H9 (cell line): ENCODE results near the gene PRKAG2. TPM values are rescaled to one million over a fixed set of nuclear protein-coding genes. Genes with fewer than 3 reads are reported as not detected.

Experiments
- DNase-seq: peaks from one replicate; pipeline ENCODE4 v3.0.0-alpha.2; 2017
- H2AFZ ChIP-seq: one replicate; pipeline ENCODE4 v1.6.1; 2013; ENCODE audit warnings: mild to moderate bottlenecking, low read length, control low read depth, moderate library complexity
- H2AK5ac ChIP-seq: 2 replicates; pipeline ENCODE4 v1.6.1; 2013; ENCODE audit warnings: low read length, control low read depth, mixed read lengths; ENCODE audit not compliant: insufficient read length
- H2BK120ac ChIP-seq: one replicate; pipeline ENCODE4 v1.6.1; 2013; ENCODE audit warnings: low read depth, mild to moderate bottlenecking, low read length, control low read depth, inconsistent platforms; ENCODE audit not compliant: poor library complexity, severe bottlenecking
- H2BK12ac ChIP-seq: 2 replicates; pipeline ENCODE4 v1.6.1; 2013; ENCODE audit warnings: low read length, control low read depth, mixed read lengths, low read depth; ENCODE audit not compliant: insufficient read length
- H2BK15ac ChIP-seq: 2 replicates; pipeline ENCODE4 v1.6.1; 2013; ENCODE audit warnings: low read depth, low read length, control low read depth
- H2BK20ac ChIP-seq: one replicate; pipeline ENCODE4 v1.6.1; 2013; ENCODE audit warnings: low read depth, mild to moderate bottlenecking, low read length, control low read depth, inconsistent platforms; ENCODE audit not compliant: poor library complexity, severe bottlenecking
- H2BK5ac ChIP-seq: 2 replicates; pipeline ENCODE4 v1.6.1; 2013; ENCODE audit warnings: low read length, control low read depth, mixed read lengths; ENCODE audit not compliant: insufficient read length
- H3K14ac ChIP-seq: 2 replicates; pipeline ENCODE4 v1.6.1; 2013; ENCODE audit warnings: low read length, control low read depth; ENCODE audit not compliant: insufficient read depth
- H3K18ac ChIP-seq: 2 replicates; pipeline ENCODE4 v1.6.1; 2013; ENCODE audit warnings: low read depth, mild to moderate bottlenecking, mixed read lengths, low read length, control low read depth; ENCODE audit not compliant: insufficient read length
- H3K23ac ChIP-seq: 2 replicates; pipeline ENCODE4 v1.6.1; 2013; ENCODE audit warnings: low read length, control low read depth, mixed read lengths, low read depth; ENCODE audit not compliant: insufficient read length
- H3K23me2 ChIP-seq: 2 replicates; pipeline ENCODE4 v1.6.1; 2013; ENCODE audit warnings: low read depth, mild to moderate bottlenecking, mixed read lengths, low read length, control low read depth; ENCODE audit not compliant: insufficient read length, poor library complexity, severe bottlenecking
- H3K27ac ChIP-seq: 2 replicates; pipeline ENCODE4 v1.5.1; 2013; ENCODE audit warnings: low read length, control low read depth, mixed read lengths, low read depth; ENCODE audit not compliant: insufficient read length
- H3K27me3 ChIP-seq: 2 replicates; pipeline ENCODE4 v1.6.1; 2013; ENCODE audit warnings: low read length, control low read depth, inconsistent platforms; ENCODE audit not compliant: insufficient read depth
- H3K4ac ChIP-seq: 2 replicates; pipeline ENCODE4 v1.6.1; 2013; ENCODE audit warnings: low read depth, mild to moderate bottlenecking, control low read depth, inconsistent platforms, low read length, moderate library complexity
- H3K4me1 ChIP-seq: 2 replicates; pipeline ENCODE4 v1.6.1; 2013; ENCODE audit warnings: low read length, control low read depth, inconsistent platforms; ENCODE audit not compliant: insufficient read depth
- H3K4me2 ChIP-seq: 2 replicates; pipeline ENCODE4 v1.6.1; 2013; ENCODE audit warnings: low read length, control low read depth, mixed read lengths; ENCODE audit not compliant: insufficient read length, insufficient read depth
- H3K56ac ChIP-seq: 2 replicates; pipeline ENCODE4 v1.6.1; 2013; ENCODE audit warnings: low read depth, mild to moderate bottlenecking, mixed read lengths, low read length, control low read depth; ENCODE audit not compliant: insufficient read length
- H3K79me1 ChIP-seq: 2 replicates; pipeline ENCODE4 v1.6.1; 2013; ENCODE audit warnings: low read depth, mild to moderate bottlenecking, moderate library complexity, low read length, control low read depth, inconsistent platforms; ENCODE audit not compliant: insufficient read depth, poor library complexity, severe bottlenecking
- H3K79me2 ChIP-seq: 2 replicates; pipeline ENCODE4 v1.6.1; 2013; ENCODE audit warnings: low read length, control low read depth, inconsistent platforms; ENCODE audit not compliant: insufficient read depth
- H3K9ac ChIP-seq: 2 replicates; pipeline ENCODE4 v1.6.1; 2013; ENCODE audit warnings: low read length, control low read depth, mixed read lengths; ENCODE audit not compliant: insufficient read length; ENCODE audit errors: extremely low read depth
- H3K9me3 ChIP-seq: one replicate; pipeline ENCODE4 v1.6.1; 2013; ENCODE audit warnings: low read depth, low read length, inconsistent platforms; ENCODE audit not compliant: control insufficient read depth
- H3T11ph ChIP-seq: one replicate; pipeline ENCODE4 v1.6.1; 2013; ENCODE audit warnings: mild to moderate bottlenecking, low read length, control low read depth, inconsistent platforms
- H4K20me1 ChIP-seq: one replicate; pipeline ENCODE4 v1.6.1; 2013; ENCODE audit not compliant: control insufficient read depth, insufficient read length, insufficient read depth
- H4K5ac ChIP-seq: 2 replicates; pipeline ENCODE4 v1.6.1; 2013; ENCODE audit warnings: low read depth, mild to moderate bottlenecking, mixed read lengths, low read length, control low read depth; ENCODE audit not compliant: insufficient read length
- H4K8ac ChIP-seq: replicated peaks from 2 replicates; pipeline ENCODE4 v1.6.1; 2013; ENCODE audit warnings: low read length, control low read depth, mixed read lengths, low read depth; ENCODE audit not compliant: insufficient read length
- H4K91ac ChIP-seq: 2 replicates; pipeline ENCODE4 v1.6.1; 2013; ENCODE audit warnings: low read depth, mild to moderate bottlenecking, moderate library complexity, mixed read lengths, low read length, control low read depth; ENCODE audit not compliant: insufficient read length
- H3K27ac Mint-ChIP-seq, 3 experiments: 2 replicates in 2 of 3; 3 replicates in 1 of 3; pipeline ENCODE4 v1.8.0; 2020 to 2021; ENCODE audit warnings: mixed read lengths in 3 of 3, mild to moderate bottlenecking in 1 of 3, moderate library complexity in 1 of 3
- H3K27me3 Mint-ChIP-seq: 2 replicates; pipeline ENCODE4 v1.8.0; 2021; ENCODE audit warnings: low read depth, mild to moderate bottlenecking, moderate library complexity, mixed read lengths
- H3K36me3 Mint-ChIP-seq, 3 experiments: 2 replicates in 2 of 3; 3 replicates in 1 of 3; pipeline ENCODE4 v1.8.0; 2020 to 2021; ENCODE audit warnings: low read depth in 3 of 3, mixed read lengths in 3 of 3; ENCODE audit not compliant: insufficient read depth in 1 of 3
- H3K4me1 Mint-ChIP-seq, 2 experiments: 2 replicates each; pipeline ENCODE4 v1.8.0; 2020; ENCODE audit warnings: mixed read lengths in 2 of 2
- H3K4me3 Mint-ChIP-seq, 2 experiments: 2 replicates in 1 of 2; 3 replicates in 1 of 2; pipeline ENCODE4 v1.8.0; 2020 to 2021; ENCODE audit warnings: mild to moderate bottlenecking in 2 of 2, mixed read lengths in 2 of 2, moderate library complexity in 1 of 2
- H3K9me3 Mint-ChIP-seq, 2 experiments: 2 replicates in 1 of 2; 3 replicates in 1 of 2; pipeline ENCODE4 v1.8.0; 2020; ENCODE audit warnings: mild to moderate bottlenecking in 2 of 2, mixed read lengths in 2 of 2, moderate library complexity in 1 of 2
- CTCF ChIP-seq: fragments of 200-600 bp; sonication (generic); conservative IDR thresholded peaks from 3 replicates; pipeline ENCODE4 v1.8.0; 2021; ENCODE audit warnings: antibody characterized with exemption, mild to moderate bottlenecking
- WGBS: extraction: QIAGEN DNeasy Blood & Tissue Kit; methylation state at CpG from one replicate; pipeline ENCODE4 v1.1.7; 2013; ENCODE audit warnings: missing lambda C conversion rate, low lambda C conversion rate, mixed read lengths; ENCODE audit not compliant: insufficient read length; ENCODE audit errors: extremely low coverage; 5-methylcytosine and 5-hydroxymethylcytosine counted together
- total RNA-seq: library from RNA; stranded (reverse); gene quantifications from 2 replicates; pipeline ENCODE4 v1.2.1, GENCODE V29; 2021

PRKAG2 gene
- total RNA-seq, 1 experiment from 2014 or later: 11.8 TPM

GRCh38 chr7:151601521-151602305, 275.2 kb downstream of the PRKAG2 start:
- H3K79me2 ChIP-seq: no peaks in the 10 kb centered on the region; the same call in 1 of the 2 replicates

More at GRCh38 chr7:151601521-151602305, 275.2 kb downstream of the PRKAG2 start:
- Mint-ChIP-seq H3K27ac (no peak overlapping the region), H3K36me3 (no peaks in the 10 kb centered on the region; a peak in 1 of 7 replicates), H3K9me3 (no peaks in the 10 kb centered on the region), H3K4me1 (peaks cover 4 to 9% of the 10 kb centered on the region in 2 experiments; a peak in 2 of 4 replicates), H3K4me3 (no peak overlapping the region), H3K27me3 (no peaks in the 10 kb centered on the region)
- DNase-seq: no peak
- no CpG with 5 or more reads among the region's 21 CpGs for WGBS
- no peak overlapping the region for H2BK15ac ChIP-seq
- no peak overlapping the region for H3K9ac ChIP-seq
- H2BK5ac ChIP-seq: no peak overlapping the region
- H4K20me1 ChIP-seq: no peaks in the 10 kb centered on the region
- H3T11ph ChIP-seq: no peak overlapping the region
- H3K79me1 ChIP-seq: no peaks in the 10 kb centered on the region
- H3K27ac ChIP-seq: no peak overlapping the region
- H4K8ac ChIP-seq: no peak overlapping the region
- no peak overlapping the region for H2AFZ ChIP-seq
- H2AK5ac ChIP-seq: no peak overlapping the region
- H2BK20ac ChIP-seq: no peak overlapping the region
- no peak overlapping the region for H3K4me2 ChIP-seq
- H3K23ac ChIP-seq: no peak overlapping the region
- no peak overlapping the region for H2BK12ac ChIP-seq
- H4K5ac ChIP-seq: no peak overlapping the region
- no peak overlapping the region for H3K4ac ChIP-seq
- H3K4me1 ChIP-seq: no peaks in the 10 kb centered on the region; the same call in 1 of the 2 replicates
- no peak overlapping the region for H3K18ac ChIP-seq
- H3K23me2 ChIP-seq: no peaks in the 10 kb centered on the region
- no peaks in the 10 kb centered on the region for H3K9me3 ChIP-seq
- no peak overlapping the region for H3K56ac ChIP-seq
- H4K91ac ChIP-seq: no peak overlapping the region
- no peak overlapping the region for H2BK120ac ChIP-seq
- no peaks in the 10 kb centered on the region for H3K27me3 ChIP-seq
- no peak for TF ChIP-seq CTCF
- H3K14ac ChIP-seq: no peak overlapping the region; the same call in 1 of the 2 replicates
